B cell (primary cell): ENCODE results near the gene MESD.

Experiments used
- EZH2 ChIP-seq: IDR thresholded peaks from 2 replicates; pipeline ENCODE4 v1.6.1; 2012; ENCODE audit warnings: borderline replicate concordance, low read depth, mild to moderate bottlenecking, moderate library complexity, low read length; ENCODE audit not compliant: insufficient read depth, poor library complexity, severe bottlenecking
- TF ChIP-seq, protein P1 (sequence below): fragments of 200-600 bp; IDR thresholded peaks from one replicate; pipeline ENCODE4 v1.8.0; 2022; ENCODE audit warnings: antibody characterized with exemption, mild to moderate bottlenecking

DNA sequence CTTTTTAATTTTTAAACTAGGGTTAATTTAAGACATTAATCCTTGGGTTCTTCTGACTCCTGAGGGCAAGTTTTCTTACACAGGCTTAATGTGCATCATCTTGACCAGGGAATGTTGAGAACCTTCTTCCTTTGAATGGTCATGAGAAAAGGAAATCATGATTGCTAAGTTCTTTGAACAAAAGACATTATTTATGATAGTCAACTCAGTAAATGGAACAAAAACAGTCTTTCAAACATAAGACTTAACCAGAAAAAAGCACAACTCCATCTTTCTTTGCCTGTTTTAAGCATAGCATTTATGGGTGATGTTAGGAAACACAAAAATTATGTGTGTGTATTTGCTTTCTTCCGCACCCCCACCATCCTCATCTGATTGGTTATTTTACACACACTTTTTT lies 16.5 kb upstream of the MESD start:
- TF ChIP-seq, protein P1, sequence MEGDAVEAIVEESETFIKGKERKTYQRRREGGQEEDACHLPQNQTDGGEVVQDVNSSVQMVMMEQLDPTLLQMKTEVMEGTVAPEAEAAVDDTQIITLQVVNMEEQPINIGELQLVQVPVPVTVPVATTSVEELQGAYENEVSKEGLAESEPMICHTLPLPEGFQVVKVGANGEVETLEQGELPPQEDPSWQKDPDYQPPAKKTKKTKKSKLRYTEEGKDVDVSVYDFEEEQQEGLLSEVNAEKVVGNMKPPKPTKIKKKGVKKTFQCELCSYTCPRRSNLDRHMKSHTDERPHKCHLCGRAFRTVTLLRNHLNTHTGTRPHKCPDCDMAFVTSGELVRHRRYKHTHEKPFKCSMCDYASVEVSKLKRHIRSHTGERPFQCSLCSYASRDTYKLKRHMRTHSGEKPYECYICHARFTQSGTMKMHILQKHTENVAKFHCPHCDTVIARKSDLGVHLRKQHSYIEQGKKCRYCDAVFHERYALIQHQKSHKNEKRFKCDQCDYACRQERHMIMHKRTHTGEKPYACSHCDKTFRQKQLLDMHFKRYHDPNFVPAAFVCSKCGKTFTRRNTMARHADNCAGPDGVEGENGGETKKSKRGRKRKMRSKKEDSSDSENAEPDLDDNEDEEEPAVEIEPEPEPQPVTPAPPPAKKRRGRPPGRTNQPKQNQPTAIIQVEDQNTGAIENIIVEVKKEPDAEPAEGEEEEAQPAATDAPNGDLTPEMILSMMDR = no peak
- TF ChIP-seq EZH2 = no peak
